Pancreas (tissue), 10 donors: ENCODE measurements around the gene EEF2K. TPM values are rescaled to one million over a fixed set of nuclear protein-coding genes. Genes with fewer than 3 reads are reported as not detected.
"Not testable (repeated sequence)": the region's sequence is repeated elsewhere in the genome, so short reads cannot be mapped to it uniquely, and the experiment has no call there.

Source experiments
- ATAC-seq, 4 donors: fragments of 200-7000 bp; cut with Tn5 transposase; one replicate each; pipeline versions ENCODE4 v1.8.0 to v1.9.1; 2020; ENCODE audit warnings: mild to moderate bottlenecking in 4 of 4, moderate library complexity in 4 of 4
- DNase-seq, 6 donors: peaks; one replicate each; pipeline ENCODE4 v3.0.0-alpha.2; 2020
- FAIRE-seq: peaks from 2 replicates; lab custom pipeline; 2012; peaks lifted over from hg19 to GRCh38; lab: Jason Lieb, UNC
- H3K27ac ChIP-seq, 4 donors: fragments of 200-600 bp; sonication (generic); 1 replicate in 3 of 4; 2 replicates in 1 of 4; pipeline versions ENCODE4 v1.5.0 to v1.8.0; 2020
- H3K27me3 ChIP-seq, 4 donors: fragments of 200-600 bp; one replicate each; pipeline ENCODE4 v1.8.0; 2021
- H3K36me3 ChIP-seq, 3 donors: fragments of 200-600 bp; sonication (generic) in 1 of 3; one replicate each; pipeline versions ENCODE4 v1.5.0 to v1.8.0; 2020 to 2021
- H3K4me1 ChIP-seq, 3 donors: fragments of 200-600 bp; one replicate each; pipeline ENCODE4 v1.8.0; 2021
- H3K4me3 ChIP-seq, 4 donors: fragments of 200-600 bp; sonication (generic) in 2 of 4; one replicate each; pipeline versions ENCODE4 v1.5.0 to v1.8.0; 2020 to 2021
- H3K9me3 ChIP-seq, 4 donors: fragments of 200-600 bp; one replicate each; pipeline ENCODE4 v1.8.0; 2021
- WGBS, 2 donors: extraction: QIAGEN DNeasy Blood & Tissue Kit; methylation state at CpG; one replicate each; pipeline ENCODE4 v1.1.7; 2013; 5-methylcytosine and 5-hydroxymethylcytosine counted together
- intact Hi-C, 3 donors: fragments of 100-400 bp; cut with DNase I; formaldehyde crosslinking; loops; one replicate each; pipeline versions ENCODE4 v1.11.1 to v1.14.2; 2022
- polyA plus RNA-seq, 2 donors: library from polyadenylated mRNA; stranded (reverse); fragments of 200-250 nt; gene quantifications; one replicate each; pipeline ENCODE4 v1.2.3, GENCODE V29; 2013
- total RNA-seq, 6 donors: library from RNA; stranded (reverse); fragmentation: NEBNext Ultra II Directional in 4 of 6; extraction: Animal tissue kit (Norgen Biotek cat#: 25700) in 4 of 6; gene quantifications; one replicate each; pipeline versions ENCODE4 v1.2.1 to v1.2.4, GENCODE V29; 2021 to 2023
- TF ChIP-seq, protein P1 (sequence below), 4 donors: fragments of 200-600 bp; sonication (generic) in 3 of 4; IDR thresholded peaks; one replicate each; pipeline versions ENCODE4 v1.5.0 to v1.8.0; 2021; ENCODE audit warnings: antibody characterized with exemption in 4 of 4
- donor health status: healthy with polysubstance abuse.
- donor health status: DM: no; HTN: no; CAD: no; lungs with moderate emphysema.
- donor health status: DM: no; HTN: no; CAD: no.
- donor health status: control.
- donor health status: control.
- donor health status: Bipolar disorder and iron deficiency.
- donor health status: DM: yes; HTN: yes; CAD: no.
- donor health status: DM: no; HTN: no; CAD: no.
- donor health status: DM: no; HTN: no; CAD: no.
- donor health status: DM: yes; HTN: yes; CAD: no.

EEF2K gene
- total and polyA plus RNA-seq, 8 donors, result 6.1 to 21.1 (median 16.5) TPM

DNA sequence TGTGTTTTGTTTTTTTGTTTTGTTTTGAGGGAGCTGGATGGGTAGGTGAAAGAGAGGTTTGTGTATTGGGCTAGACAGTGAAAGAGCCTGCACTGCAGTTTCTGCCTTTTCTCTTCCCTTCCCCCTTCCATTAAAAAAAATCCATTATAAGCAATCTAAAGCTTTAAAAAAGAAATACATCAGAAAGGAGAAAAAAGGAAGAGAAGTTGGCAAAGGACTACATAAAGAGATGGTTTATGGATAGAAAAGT is 10.7 kb upstream of the EEF2K start:
- TF ChIP-seq, protein P1, sequence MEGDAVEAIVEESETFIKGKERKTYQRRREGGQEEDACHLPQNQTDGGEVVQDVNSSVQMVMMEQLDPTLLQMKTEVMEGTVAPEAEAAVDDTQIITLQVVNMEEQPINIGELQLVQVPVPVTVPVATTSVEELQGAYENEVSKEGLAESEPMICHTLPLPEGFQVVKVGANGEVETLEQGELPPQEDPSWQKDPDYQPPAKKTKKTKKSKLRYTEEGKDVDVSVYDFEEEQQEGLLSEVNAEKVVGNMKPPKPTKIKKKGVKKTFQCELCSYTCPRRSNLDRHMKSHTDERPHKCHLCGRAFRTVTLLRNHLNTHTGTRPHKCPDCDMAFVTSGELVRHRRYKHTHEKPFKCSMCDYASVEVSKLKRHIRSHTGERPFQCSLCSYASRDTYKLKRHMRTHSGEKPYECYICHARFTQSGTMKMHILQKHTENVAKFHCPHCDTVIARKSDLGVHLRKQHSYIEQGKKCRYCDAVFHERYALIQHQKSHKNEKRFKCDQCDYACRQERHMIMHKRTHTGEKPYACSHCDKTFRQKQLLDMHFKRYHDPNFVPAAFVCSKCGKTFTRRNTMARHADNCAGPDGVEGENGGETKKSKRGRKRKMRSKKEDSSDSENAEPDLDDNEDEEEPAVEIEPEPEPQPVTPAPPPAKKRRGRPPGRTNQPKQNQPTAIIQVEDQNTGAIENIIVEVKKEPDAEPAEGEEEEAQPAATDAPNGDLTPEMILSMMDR (IDR thresholded peaks at IDR 0.05), result no peak
- Histone ChIP-seq H3K4me3 (peak overlapping the region in 1 of 4 donors; percentile 48), H3K36me3 (no peaks in the 10 kb centered on the region), H3K9me3 (no peaks in the 10 kb centered on the region), H3K4me1 (peaks cover 0 to 8% (median 0%) of the 10 kb centered on the region in 3 donors), H3K27me3 (no peaks in the 10 kb centered on the region), H3K27ac (peak overlapping the region; percentile 8 to 74 (median 49))
- intact Hi-C loops, result loop anchor here in 2 of 3 donors (5.0 kb wide), 1 partner anchor 102 kb away; the partner anchor contains the start of gene POLR3E (in 2 of the 2)
- FAIRE-seq (no peak), ATAC-seq (no peak), DNase-seq (no peak)

- intact Hi-C loops, result loop anchor here in 2 of 3 donors (5.0 kb wide), 1 partner anchor 101 kb away; the partner anchor contains the start of gene POLR3E (in 2 of the 2)
- no peak for FAIRE-seq
- WGBS, 2 donors, result 2% methylated on average over 39 of the region's 39 CpGs
Measured at GRCh38 chr16:22195695-22196558, 10.2 kb upstream of the EEF2K start.

DNA sequence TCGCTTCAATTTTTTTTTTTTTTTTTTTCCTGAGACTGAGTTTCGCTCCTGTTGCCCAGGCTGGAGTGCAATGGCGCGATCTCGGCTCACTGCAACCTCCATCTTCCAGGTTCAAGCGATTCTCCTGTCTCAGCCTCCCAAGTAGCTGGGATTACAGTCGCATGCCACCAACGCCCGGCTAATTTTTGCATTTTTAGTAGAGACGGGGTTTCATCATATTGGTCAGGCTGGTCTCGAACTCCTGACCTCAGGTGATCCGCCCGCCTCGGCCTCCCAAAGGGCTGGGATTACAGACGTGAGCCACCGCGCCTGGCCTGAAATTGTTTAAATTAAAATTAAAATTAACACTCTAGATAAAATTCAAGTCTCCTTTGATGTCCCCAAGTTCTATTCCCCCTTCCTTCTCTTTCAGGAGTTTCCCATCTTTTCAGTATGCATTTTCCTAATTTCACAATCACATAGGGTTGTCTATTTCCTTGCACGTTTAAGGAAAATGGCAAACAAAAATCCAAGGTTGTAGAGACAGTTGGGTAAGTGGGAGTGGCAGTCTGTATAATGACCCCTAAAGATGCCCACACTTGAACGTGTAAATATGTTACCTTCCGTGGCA is 9.4 kb upstream of the EEF2K start:
- FAIRE-seq, H3K27ac ChIP-seq, ATAC-seq, H3K36me3 ChIP-seq, H3K4me1 ChIP-seq, H3K9me3 ChIP-seq, H3K27me3 ChIP-seq, DNase-seq: not testable (repeated sequence)
- 27 to 28% methylated on average over 20 of the region's 20 CpGs for WGBS, 2 donors
- intact Hi-C loops, result loop anchor here in 2 of 3 donors (5.0 kb wide), 1 partner anchor 101 kb away; the partner anchor contains the start of gene POLR3E (in 2 of the 2)
- H3K4me3 ChIP-seq, result peak overlapping the region in 2 of 4 donors; percentile 32 to 48

More at GRCh38 chr16:22195695-22196558, 10.2 kb upstream of the EEF2K start:
- Histone ChIP-seq H3K9me3 (no peaks in the 10 kb centered on the region), H3K27ac (peak overlapping the region in 3 of 4 donors; percentile 36 to 74 (median 62)), H3K4me3 (peak overlapping the region; percentile 5 to 48 (median 26)), H3K4me1 (peaks cover 0 to 8% (median 0%) of the 10 kb centered on the region in 3 donors), H3K27me3 (no peaks in the 10 kb centered on the region), H3K36me3 (no peaks in the 10 kb centered on the region)
- TF ChIP-seq, protein P1 (IDR thresholded peaks at IDR 0.05), result peak; percentile 45 to 83 (median 78)
- peak; percentile 80 to 97 (median 90) for DNase-seq
- ATAC-seq, result peak; percentile 31 to 60 (median 52)

DNA sequence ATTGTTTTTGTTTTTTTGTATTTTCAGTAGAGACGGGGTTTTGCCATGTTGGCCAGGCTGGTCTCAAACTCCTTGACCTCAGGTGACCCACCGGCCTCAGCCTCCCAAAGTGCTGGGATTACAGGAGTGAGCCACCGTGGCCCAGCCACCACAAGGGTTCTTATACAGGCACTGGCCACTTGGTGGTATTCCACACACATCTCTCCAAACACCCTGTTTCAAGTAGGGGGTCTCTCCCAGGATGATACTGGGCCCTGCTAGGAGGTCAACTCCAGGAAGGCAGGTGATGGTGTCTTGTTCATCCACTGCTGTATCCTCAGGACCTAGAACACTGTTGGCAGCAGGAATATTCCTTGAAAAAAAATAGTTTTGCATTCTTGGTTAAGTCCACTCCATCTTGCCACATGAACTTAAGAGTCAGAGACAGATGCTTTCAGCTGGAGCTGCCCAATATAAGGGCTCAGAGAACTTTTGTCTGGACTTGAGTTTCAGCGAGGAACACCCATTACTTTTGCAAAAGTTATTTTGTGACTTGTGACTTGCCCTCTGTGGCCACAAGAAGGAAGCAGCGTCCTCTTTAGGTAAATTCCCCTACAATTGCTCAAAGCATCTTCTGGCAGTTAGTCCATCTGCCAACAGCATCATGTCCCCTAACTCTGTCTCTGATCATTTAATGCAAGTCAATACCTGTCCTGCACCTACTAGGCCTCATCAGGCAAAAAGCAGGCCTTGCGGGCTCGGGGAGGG is 7.4 kb upstream of the EEF2K start:
- Histone ChIP-seq H3K4me1 (peaks cover 0 to 3% (median 0%) of the 10 kb centered on the region in 3 donors), H3K27ac (peak overlapping the region in 1 of 4 donors; percentile 11), H3K9me3 (no peaks in the 10 kb centered on the region), H3K4me3 (no peak overlapping the region), H3K27me3 (no peaks in the 10 kb centered on the region), H3K36me3 (no peaks in the 10 kb centered on the region)
- intact Hi-C loops, result loop anchor here in 2 of 3 donors (5.0 kb wide), 1 partner anchor 99 kb away; the partner anchor contains the start of gene POLR3E (in 2 of the 2)
- no peak for ATAC-seq
- 74 to 84% methylated on average over 7 of the region's 7 CpGs for WGBS, 2 donors
- TF ChIP-seq, protein P1 (IDR thresholded peaks at IDR 0.05), result no peak
- no peak for FAIRE-seq
- no peak for DNase-seq

- no peaks in the 10 kb centered on the region for H3K9me3 ChIP-seq
- no peaks in the 10 kb centered on the region for H3K27me3 ChIP-seq
- TF ChIP-seq, protein P1 (IDR thresholded peaks at IDR 0.05), result no peak
- H3K4me3 ChIP-seq, result no peak overlapping the region
- WGBS, 2 donors, result 84% methylated on average over 6 of the region's 6 CpGs
- no peak for ATAC-seq
- no peak for DNase-seq
- no peaks in the 10 kb centered on the region for H3K36me3 ChIP-seq
- FAIRE-seq, result no peak
- H3K27ac ChIP-seq, result no peak overlapping the region
- intact Hi-C loops, result no loop called here
- H3K4me1 ChIP-seq, result no peaks in the 10 kb centered on the region
Measured at GRCh38 chr16:22202261-22202637, 3.8 kb upstream of the EEF2K start.
